Measurements from ENCODE around the gene IL18RAP.

IL18RAP gene

GRCh38 chr2:102455061-102455670 is 32.2 kb downstream of the IL18RAP start:
- no peaks in the 10 kb centered on the region for H3K36me3 ChIP-seq
- no peak for DNase-seq
- no peaks in the 10 kb centered on the region for H3K9me3 ChIP-seq
- TF ChIP-seq, protein P1, sequence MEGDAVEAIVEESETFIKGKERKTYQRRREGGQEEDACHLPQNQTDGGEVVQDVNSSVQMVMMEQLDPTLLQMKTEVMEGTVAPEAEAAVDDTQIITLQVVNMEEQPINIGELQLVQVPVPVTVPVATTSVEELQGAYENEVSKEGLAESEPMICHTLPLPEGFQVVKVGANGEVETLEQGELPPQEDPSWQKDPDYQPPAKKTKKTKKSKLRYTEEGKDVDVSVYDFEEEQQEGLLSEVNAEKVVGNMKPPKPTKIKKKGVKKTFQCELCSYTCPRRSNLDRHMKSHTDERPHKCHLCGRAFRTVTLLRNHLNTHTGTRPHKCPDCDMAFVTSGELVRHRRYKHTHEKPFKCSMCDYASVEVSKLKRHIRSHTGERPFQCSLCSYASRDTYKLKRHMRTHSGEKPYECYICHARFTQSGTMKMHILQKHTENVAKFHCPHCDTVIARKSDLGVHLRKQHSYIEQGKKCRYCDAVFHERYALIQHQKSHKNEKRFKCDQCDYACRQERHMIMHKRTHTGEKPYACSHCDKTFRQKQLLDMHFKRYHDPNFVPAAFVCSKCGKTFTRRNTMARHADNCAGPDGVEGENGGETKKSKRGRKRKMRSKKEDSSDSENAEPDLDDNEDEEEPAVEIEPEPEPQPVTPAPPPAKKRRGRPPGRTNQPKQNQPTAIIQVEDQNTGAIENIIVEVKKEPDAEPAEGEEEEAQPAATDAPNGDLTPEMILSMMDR (IDR thresholded peaks at IDR 0.05) = no peak
- intact Hi-C loops (cut with DNase I; ENCODE audit: low total_unique reads) = no loop called here
- H3K27ac ChIP-seq = no peak overlapping the region
- H3K4me1 ChIP-seq = no peaks in the 10 kb centered on the region
- H3K4me3 ChIP-seq = no peak overlapping the region
- H3K27me3 ChIP-seq = no peaks in the 10 kb centered on the region

DNA sequence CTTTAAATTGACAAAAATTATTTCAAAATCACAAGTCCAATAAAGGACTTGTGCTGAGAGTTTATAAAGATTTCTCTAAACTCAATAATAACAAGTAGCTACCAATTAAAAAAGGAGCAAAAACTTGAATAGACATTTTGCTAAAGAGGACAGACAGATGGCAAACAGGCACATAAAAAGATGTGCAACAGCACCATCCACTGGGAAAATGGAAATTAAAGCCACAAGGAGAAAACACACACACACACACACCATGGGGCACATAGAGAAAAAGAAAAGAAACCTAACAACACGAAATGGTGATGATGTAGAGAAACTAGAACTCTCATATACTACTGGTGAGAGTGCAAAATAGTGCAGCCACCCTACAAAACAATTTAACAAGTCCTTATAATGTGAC is 37.5 kb downstream of the IL18RAP start:
- H3K36me3 ChIP-seq = no peaks in the 10 kb centered on the region
- peaks cover 0 to 5% (median 0%) of the 10 kb centered on the region in 3 donors for H3K9me3 ChIP-seq
- H3K4me1 ChIP-seq = no peaks in the 10 kb centered on the region
- DNase-seq = no peak
- no peak overlapping the region for H3K27ac ChIP-seq
- TF ChIP-seq, protein P1 (IDR thresholded peaks at IDR 0.05) = no peak
- H3K27me3 ChIP-seq = no peaks in the 10 kb centered on the region
- intact Hi-C loops (cut with DNase I; ENCODE audit: low total_unique reads) = no loop called here
- no peak overlapping the region for H3K4me3 ChIP-seq

- DNase-seq = no peak
- intact Hi-C loops (cut with DNase I; ENCODE audit: low total_unique reads) = no loop called here
- TF ChIP-seq, protein P1 (IDR thresholded peaks at IDR 0.05) = no peak
- Histone ChIP-seq H3K36me3 (no peaks in the 10 kb centered on the region), H3K9me3 (peaks cover 0 to 5% (median 0%) of the 10 kb centered on the region in 3 donors), H3K27ac (no peak overlapping the region), H3K4me3 (no peak overlapping the region), H3K4me1 (no peaks in the 10 kb centered on the region), H3K27me3 (no peaks in the 10 kb centered on the region)
Measured at GRCh38 chr2:102461188-102461587, 38.2 kb downstream of the IL18RAP start.

DNA sequence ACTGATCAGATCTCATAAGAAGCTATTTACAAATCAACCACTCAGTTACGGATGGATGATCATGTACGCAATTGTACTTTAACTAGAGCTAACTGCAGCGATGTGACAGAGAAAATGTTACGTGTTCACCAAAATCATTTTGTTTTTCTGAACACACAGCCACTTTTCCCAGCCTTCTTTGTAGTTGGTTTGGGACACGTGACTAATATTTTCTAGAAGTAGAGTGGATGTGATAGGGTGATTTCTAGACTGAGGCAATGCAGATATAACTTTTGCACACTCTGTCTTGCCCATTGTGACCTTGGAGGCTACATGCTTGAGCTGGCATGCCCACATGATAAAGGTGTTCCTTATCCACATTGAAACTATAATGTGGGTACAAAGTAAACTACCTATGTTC is 40.2 kb downstream of the IL18RAP start:
- no peak overlapping the region for H3K4me3 ChIP-seq

GRCh38 chr2:102470168-102470567 is 47.2 kb downstream of the IL18RAP start:
- TF ChIP-seq, protein P1 (IDR thresholded peaks at IDR 0.05) = no peak
- no peaks in the 10 kb centered on the region for H3K27me3 ChIP-seq
- no peak overlapping the region for H3K27ac ChIP-seq
- no peak overlapping the region for H3K4me3 ChIP-seq
- no peaks in the 10 kb centered on the region for H3K36me3 ChIP-seq
- intact Hi-C loops (cut with DNase I; ENCODE audit: low total_unique reads) = no loop called here
- no peaks in the 10 kb centered on the region for H3K4me1 ChIP-seq
- no peak for DNase-seq
- peaks cover 0 to 7% (median 0%) of the 10 kb centered on the region in 3 donors for H3K9me3 ChIP-seq

More for the DNA sequence above, 40.2 kb downstream of the IL18RAP start:
- intact Hi-C loops (cut with DNase I; ENCODE audit: low total_unique reads) = no loop called here
- Histone ChIP-seq H3K27ac (no peak overlapping the region), H3K4me1 (no peaks in the 10 kb centered on the region), H3K9me3 (peaks cover 0 to 5% (median 0%) of the 10 kb centered on the region in 3 donors), H3K27me3 (no peaks in the 10 kb centered on the region), H3K36me3 (no peaks in the 10 kb centered on the region)
- DNase-seq = no peak
- TF ChIP-seq, protein P1 (IDR thresholded peaks at IDR 0.05) = no peak

Measured in tibial artery (tissue), 4 donors.